GM13977 (cell line): ENCODE data around the gene BICRAL.

Source experiments
- DNase-seq: peaks from one replicate; pipeline ENCODE4 v3.0.0; 2012; ENCODE audit warnings: low spot score
- in situ Hi-C: fragments of 300-500 bp; cut with MboI; formaldehyde crosslinking; loops from one replicate; pipeline ENCODE4 v1.12.0; 2022; ENCODE audit warnings: low sequenced_read_pairs, low pct_unique_long_range_greater_than_20kb, mixed read lengths, inconsistent platforms; ENCODE audit not compliant: unreplicated experiment
- TF ChIP-seq, protein P1 (sequence below): IDR thresholded peaks from 2 replicates; pipeline ENCODE4 v1.5.1; 2012; ENCODE audit warnings: mild to moderate bottlenecking, control low read depth; ENCODE audit not compliant: insufficient read depth; ENCODE audit errors: extremely low read depth, missing control alignments

The BICRAL gene

DNA sequence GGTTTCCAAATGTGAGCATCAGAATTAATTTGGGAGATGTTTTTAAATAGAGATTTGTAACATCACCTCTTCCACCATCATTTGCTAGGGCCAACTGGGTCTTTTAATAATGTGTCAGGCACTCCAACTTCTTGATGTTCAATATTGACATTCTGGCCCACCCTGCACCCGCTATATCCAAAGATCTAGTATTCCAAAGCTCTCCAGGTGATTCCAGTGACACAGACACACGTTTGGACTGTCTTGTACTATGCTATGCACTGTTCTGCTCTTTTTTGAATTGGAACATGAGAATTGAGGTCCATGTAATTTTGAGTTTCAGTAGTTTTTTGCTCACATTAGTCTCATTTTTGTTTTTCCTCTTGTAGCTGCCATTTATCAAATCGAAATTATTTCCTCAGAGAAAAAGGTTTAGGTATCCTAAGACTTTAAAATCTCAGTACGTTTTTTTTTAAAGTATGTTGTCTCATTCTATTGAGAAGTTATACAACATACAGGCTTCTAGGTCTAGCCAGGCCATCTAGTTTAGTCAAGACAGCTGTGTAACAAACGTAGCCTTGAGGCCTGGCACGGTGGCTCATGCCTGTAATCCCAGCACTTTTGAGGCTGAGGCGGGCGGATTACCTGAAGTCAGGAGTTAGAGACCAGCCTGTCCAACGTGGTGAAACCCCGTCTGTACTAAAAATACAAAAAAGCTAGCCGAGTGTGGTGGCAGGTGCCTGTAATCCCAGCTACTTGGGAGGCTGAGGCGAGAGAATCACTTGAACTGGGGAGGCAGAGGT is 3.1 kb downstream of the BICRAL start:
- TF ChIP-seq, protein P1, sequence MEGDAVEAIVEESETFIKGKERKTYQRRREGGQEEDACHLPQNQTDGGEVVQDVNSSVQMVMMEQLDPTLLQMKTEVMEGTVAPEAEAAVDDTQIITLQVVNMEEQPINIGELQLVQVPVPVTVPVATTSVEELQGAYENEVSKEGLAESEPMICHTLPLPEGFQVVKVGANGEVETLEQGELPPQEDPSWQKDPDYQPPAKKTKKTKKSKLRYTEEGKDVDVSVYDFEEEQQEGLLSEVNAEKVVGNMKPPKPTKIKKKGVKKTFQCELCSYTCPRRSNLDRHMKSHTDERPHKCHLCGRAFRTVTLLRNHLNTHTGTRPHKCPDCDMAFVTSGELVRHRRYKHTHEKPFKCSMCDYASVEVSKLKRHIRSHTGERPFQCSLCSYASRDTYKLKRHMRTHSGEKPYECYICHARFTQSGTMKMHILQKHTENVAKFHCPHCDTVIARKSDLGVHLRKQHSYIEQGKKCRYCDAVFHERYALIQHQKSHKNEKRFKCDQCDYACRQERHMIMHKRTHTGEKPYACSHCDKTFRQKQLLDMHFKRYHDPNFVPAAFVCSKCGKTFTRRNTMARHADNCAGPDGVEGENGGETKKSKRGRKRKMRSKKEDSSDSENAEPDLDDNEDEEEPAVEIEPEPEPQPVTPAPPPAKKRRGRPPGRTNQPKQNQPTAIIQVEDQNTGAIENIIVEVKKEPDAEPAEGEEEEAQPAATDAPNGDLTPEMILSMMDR, result no peak
- in situ Hi-C loops, result no loop called here
- no peak for DNase-seq

DNA sequence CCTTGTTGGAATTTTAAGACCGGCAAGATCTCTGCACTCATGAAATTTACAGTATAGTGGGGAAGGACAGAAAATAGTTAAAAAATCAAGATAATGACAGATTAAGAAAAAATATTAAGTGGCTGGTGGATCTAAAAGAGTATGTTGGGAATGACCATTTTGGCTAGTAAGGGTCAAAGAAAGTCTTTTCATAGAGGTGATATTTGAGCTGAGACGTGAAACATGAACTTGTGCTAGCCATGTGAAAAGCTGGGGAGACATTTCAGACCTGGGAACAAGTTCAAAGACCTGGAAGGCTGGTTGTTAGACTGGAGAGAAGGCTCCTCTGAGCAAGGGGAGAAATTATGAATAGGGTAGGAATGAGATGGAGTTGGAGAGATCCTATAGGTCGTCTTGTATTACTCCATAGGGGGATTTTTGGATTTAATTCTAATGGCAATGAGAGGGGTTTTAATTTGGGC is 4.7 kb downstream of the BICRAL start:
- in situ Hi-C loops, result no loop called here
- no peak for DNase-seq
- TF ChIP-seq, protein P1, result no peak

GRCh38 chr6:42787063-42787472 is 5.2 kb downstream of the BICRAL start:
- in situ Hi-C loops, result no loop called here

GRCh38 chr6:42788671-42789070 is 6.8 kb downstream of the BICRAL start:
- DNase-seq, result no peak
- in situ Hi-C loops, result no loop called here
- TF ChIP-seq, protein P1, result no peak

More at GRCh38 chr6:42787063-42787472, 5.2 kb downstream of the BICRAL start:
- DNase-seq, result no peak
- TF ChIP-seq, protein P1, result no peak

GRCh38 chr6:42790549-42791181 is 8.8 kb downstream of the BICRAL start:
- DNase-seq, result no peak
- TF ChIP-seq, protein P1, result no peak
- in situ Hi-C loops, result no loop called here

- in situ Hi-C loops, result no loop called here
- TF ChIP-seq, protein P1, result no peak
- DNase-seq, result no peak
These were observed 10.0 kb downstream of the BICRAL start for GRCh38 chr6:42791706-42792320.
